HG03139 (cell line): ENCODE data around the gene CITED1.

ENCODE experiments used
- ATAC-seq: cut with Tn5 transposase; IDR thresholded peaks from one replicate; pipeline ENCODE4 v1.9.1; 2021; ENCODE audit not compliant: unreplicated experiment

The CITED1 gene

GRCh38 chrX:72271812-72272211 lies 33.9 kb downstream of the CITED1 start:
- no peak for ATAC-seq

DNA sequence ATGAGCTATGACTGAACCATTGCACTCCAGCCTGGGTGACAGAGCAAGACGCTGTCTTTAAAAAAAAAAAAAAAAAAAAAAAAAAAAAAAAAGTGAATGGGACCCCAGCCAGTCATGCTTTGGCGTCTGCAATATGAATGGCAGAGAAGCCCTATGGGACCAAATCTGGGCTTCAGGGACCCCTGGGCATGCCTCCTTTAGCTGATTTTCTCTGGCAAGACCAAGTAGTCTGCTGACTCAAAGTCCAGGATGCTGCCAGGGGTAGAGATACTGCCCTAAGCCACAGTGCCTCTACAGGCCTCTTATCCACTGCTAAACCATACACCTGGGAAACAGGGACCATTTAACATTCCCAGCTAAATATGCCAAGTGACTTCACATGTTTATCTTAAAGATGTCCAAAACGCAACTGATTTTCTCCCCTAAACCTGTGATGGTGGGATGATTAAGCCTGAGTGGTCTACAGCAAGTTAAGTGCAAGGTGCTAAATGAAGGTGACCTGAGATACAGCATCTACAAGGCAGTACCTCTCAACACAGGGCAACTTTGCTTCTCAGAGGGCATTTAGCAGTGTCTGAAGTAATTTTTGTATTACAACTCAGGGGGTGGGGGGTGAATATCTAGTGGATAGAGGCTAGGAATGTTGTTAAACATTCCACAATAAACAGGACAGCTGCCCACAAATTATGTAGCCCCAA lies 34.5 kb downstream of the CITED1 start:
- ATAC-seq: no peak

- no peak for ATAC-seq
These were observed 35.3 kb downstream of the CITED1 start for GRCh38 chrX:72270316-72270866.

DNA sequence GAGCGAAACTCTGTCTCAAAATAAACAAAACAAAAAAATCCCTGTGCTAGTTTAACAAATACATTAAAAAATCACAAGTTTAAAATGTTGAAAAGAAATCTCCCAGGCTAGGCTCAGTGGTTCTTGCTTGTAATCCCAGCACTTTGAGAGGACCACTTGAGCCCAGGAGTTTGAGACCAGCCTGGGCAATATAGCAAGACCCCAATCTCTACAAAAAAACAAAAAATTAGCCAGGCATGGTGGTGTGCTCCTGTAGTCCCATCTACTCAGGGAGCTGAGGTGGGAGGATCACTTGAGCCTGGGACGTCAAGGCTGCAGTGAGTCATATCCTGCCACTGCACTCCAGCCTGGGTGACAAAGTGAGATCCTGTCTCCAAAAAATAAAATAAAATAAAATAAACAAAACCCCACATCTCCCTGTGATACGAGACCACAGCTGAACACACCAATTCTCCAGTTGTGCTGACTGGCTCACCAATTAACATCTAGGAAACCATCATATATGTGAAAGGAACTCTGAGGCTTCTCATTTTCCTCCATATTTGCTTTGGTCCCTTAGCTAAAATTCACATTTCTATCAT lies 36.0 kb downstream of the CITED1 start:
- no peak for ATAC-seq

DNA sequence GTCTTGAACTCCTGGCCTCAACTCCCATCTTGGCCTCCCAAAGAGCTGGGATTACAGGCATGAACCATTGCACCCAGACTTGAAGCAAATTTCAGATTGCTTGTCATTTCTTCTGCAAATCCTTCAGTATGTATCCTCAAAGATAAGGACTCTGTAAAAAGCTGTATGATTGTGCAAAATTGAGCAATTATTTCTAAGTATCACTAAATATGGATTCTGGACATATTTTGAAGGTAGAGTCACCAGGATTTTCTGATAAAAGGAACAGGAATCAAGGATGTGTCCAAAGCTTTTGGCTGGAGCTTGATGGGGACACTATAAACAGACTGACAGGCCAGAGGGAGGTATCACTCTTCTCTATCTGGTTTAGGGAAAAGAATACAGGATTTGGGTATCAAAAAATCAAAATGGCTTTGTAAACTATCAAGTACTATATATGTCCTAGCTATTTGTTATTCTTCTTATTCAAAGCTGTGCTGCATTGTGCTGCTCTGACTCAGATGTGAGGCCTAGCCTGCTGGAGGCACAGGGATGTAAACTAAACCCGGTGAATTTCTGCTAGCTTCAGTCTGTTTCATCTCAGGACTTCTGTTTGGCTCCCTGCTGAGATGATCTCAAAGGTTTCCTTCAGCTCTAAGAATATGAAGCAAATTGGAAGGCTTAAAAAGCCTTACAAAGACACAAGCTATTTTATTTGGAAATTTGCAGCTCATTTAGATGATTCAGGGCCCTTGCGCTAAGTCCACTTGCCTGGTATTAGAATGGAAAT lies 36.9 kb downstream of the CITED1 start:
- no peak for ATAC-seq

DNA sequence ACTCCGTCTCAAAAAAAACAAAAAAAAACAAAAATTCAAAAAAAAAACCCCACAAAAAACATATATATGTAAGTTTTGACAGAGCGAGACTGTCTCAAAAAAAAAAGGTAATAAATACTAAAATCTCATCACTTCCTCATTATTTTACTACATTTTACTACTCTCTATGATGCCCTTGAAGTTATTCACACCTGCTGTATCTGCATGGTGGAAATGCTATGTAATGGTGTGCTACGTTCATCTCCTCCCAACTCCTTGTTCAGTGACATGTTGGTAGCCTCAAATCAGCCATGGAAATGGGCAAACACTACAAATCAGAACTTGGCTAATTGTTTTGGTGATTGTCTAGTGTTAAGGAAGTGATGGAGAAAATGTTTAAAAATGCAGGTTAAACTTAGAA lies 40.5 kb downstream of the CITED1 start:
- ATAC-seq: no peak

DNA sequence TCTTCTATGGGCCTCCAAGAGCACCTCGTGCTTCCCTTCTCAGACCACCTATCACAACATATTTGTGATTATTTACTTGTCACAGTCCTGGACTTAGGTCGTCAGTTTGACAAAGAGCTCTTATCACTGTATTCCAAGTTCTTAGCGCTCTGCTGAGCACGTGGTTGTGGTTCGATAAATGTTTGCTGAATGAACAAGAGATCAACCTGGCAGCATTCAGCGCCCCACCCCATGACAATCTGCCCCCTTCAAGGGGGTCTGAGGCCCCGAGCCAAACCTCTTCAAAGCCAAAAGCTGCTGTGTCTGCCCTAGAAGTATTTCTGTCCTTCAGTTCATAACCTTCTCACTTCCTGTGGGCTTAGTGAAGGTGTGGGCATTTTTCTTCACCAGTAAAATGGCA lies 43.6 kb downstream of the CITED1 start:
- ATAC-seq: no peak

DNA sequence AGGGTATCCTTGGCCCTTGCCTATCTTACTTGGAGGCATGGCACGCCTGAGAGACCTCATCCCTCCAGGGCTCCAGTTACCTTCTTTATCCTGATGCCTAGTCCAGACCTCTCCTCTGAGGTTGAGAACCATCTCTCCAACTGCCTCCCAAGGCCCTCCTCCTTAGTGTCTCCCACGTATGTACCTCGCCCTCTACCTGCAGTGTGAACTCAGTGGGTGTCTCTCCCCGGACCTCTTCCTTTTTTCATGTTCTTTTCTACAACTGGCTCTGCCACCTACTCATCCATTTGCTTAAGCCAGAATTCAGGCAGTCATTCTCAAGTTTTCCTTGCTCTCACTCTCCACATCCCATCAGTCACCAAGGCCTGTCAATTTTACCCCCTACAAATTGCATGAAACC lies 45.3 kb downstream of the CITED1 start:
- no peak for ATAC-seq

DNA sequence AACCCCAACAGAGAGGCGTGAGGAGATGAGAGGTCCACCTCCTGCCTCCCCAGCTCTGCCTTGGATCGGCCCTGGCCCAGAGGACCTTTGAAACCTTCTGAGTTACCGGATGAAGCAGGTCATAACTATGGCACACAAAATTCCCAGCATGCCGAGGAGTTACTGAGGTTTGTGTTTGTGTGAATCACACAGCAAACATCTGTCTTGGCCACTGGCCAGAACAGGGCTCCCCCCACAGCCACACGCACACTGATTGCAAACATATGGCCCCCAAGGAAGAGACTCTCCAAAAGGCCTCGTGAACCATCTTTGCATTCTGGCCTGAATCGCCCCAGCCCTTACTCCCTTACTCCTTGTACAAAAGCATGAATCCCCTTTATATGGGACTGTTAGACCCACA lies 47.5 kb downstream of the CITED1 start:
- no peak for ATAC-seq

DNA sequence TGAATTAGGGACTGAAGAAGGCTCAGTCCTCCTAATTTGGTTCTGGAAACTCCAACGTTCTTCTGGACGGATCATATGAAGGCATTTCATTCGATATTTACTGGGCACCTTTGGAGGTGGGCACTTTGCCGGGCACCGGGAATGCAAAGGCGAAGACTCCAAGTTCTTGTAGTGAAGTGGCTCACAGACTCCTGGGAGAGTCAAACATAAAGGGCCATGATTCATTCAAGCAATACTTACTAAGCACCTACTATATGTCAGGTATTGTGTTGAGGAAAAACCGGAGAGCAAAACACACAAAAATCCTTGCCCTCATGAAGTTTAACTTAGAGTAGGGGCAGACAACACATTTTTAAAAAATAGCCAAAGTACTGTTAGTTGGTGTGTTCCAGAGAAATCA lies 49.9 kb downstream of the CITED1 start:
- ATAC-seq: no peak

- ATAC-seq: no peak
These were observed 50.3 kb downstream of the CITED1 start for GRCh38 chrX:72255445-72255844.

GRCh38 chrX:72254816-72255215 lies 50.9 kb downstream of the CITED1 start:
- ATAC-seq: no peak

DNA sequence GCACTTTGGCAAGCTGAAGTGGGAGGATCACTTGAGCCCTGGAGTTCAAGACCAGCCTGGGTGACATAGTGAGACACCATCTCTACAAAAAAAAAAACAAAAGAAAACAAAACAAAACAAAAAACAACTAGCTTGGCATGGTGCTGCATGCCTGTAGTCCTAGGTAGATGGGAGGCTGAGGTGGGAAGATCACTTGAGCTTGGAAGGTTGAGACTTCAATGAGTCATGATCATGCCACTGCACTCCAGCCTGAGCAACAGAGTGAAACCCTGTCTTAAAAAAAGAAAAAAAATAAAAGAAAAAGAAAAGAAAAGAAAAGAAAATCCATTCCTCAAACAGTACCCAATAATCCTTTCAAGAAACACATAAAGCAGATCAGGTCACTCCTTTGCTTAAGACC lies 52.0 kb downstream of the CITED1 start:
- no peak for ATAC-seq
